ENCODE data around the gene LTB.
A peak's percentile ranks its signal among the peaks of the same experiment; 100 is the strongest.

LTB gene

GRCh38 chr6:31576897-31577578 is 5.2 kb downstream of the LTB start:
- H3K4me1 ChIP-seq (ENCODE audit: low read length), result peaks cover 47% of the 10 kb centered on the region
- H3K9me3 ChIP-seq (ENCODE audit: insufficient read depth, low read length), result no peaks in the 10 kb centered on the region
- TF ChIP-seq CTCF (IDR thresholded peaks at IDR 0.05; ENCODE audit: low read depth, low read length) (no peak), EZH2phosphoT487 (IDR thresholded peaks at IDR 0.05; ENCODE audit: low read depth) (no peak)
- peak overlapping the region; percentile 92 for H3K9ac ChIP-seq (ENCODE audit: low read length)
- H3K36me3 ChIP-seq (replicated peaks; ENCODE audit: low read depth, low read length), result peaks cover 61% of the 10 kb centered on the region
- peak overlapping the region; percentile 100 for H3K4me2 ChIP-seq (ENCODE audit: low read length)
- H2AFZ ChIP-seq (ENCODE audit: low read depth, low read length), result no peak overlapping the region
- H3K79me2 ChIP-seq (ENCODE audit: low read length), result peaks cover 99% of the 10 kb centered on the region
- H3K27me3 ChIP-seq (ENCODE audit: low read depth, low read length), result no peaks in the 10 kb centered on the region
- peaks cover 26% of the 10 kb centered on the region for H4K20me1 ChIP-seq (ENCODE audit: insufficient read depth, low read length)
- H3K4me3 ChIP-seq (ENCODE audit: low read length), result peak overlapping the region; percentile 98
- H3K27ac ChIP-seq (ENCODE audit: low read length), result peak overlapping the region; percentile 100

- H3K36me3 ChIP-seq (replicated peaks; ENCODE audit: low read depth, low read length), result peaks cover 52% of the 10 kb centered on the region
- H3K4me1 ChIP-seq (ENCODE audit: low read length), result peaks cover 53% of the 10 kb centered on the region
- TF ChIP-seq EZH2phosphoT487 (IDR thresholded peaks at IDR 0.05; ENCODE audit: low read depth) (no peak), CTCF (IDR thresholded peaks at IDR 0.05; ENCODE audit: low read depth, low read length) (no peak)
- peak overlapping the region; percentile 98 for H3K4me3 ChIP-seq (ENCODE audit: low read length)
- H4K20me1 ChIP-seq (ENCODE audit: insufficient read depth, low read length), result peaks cover 26% of the 10 kb centered on the region
- no peaks in the 10 kb centered on the region for H3K27me3 ChIP-seq (ENCODE audit: low read depth, low read length)
- peak overlapping the region; percentile 100 for H3K4me2 ChIP-seq (ENCODE audit: low read length)
- no peak overlapping the region for H2AFZ ChIP-seq (ENCODE audit: low read depth, low read length)
- peak overlapping the region; percentile 100 for H3K27ac ChIP-seq (ENCODE audit: low read length)
- peaks cover 99% of the 10 kb centered on the region for H3K79me2 ChIP-seq (ENCODE audit: low read length)
- peak overlapping the region; percentile 92 for H3K9ac ChIP-seq (ENCODE audit: low read length)
- no peaks in the 10 kb centered on the region for H3K9me3 ChIP-seq (ENCODE audit: insufficient read depth, low read length)
Measured at GRCh38 chr6:31575952-31576685, 6.1 kb downstream of the LTB start.

DNA sequence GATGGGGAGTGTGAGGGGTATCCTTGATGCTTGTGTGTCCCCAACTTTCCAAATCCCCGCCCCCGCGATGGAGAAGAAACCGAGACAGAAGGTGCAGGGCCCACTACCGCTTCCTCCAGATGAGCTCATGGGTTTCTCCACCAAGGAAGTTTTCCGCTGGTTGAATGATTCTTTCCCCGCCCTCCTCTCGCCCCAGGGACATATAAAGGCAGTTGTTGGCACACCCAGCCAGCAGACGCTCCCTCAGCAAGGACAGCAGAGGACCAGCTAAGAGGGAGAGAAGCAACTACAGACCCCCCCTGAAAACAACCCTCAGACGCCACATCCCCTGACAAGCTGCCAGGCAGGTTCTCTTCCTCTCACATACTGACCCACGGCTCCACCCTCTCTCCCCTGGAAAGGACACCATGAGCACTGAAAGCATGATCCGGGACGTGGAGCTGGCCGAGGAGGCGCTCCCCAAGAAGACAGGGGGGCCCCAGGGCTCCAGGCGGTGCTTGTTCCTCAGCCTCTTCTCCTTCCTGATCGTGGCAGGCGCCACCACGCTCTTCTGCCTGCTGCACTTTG is 6.8 kb downstream of the LTB start, which contains the start of gene TNF:
Gene TNF, plus strand, starts transcription at position 231 of the 567 bp plus-strand sequence. Its CDS starts 177 bp downstream, at position 408.
- TF ChIP-seq EZH2phosphoT487 (IDR thresholded peaks at IDR 0.05; ENCODE audit: low read depth) (no peak), CTCF (IDR thresholded peaks at IDR 0.05; ENCODE audit: low read depth, low read length) (no peak)
- H3K79me2 ChIP-seq (ENCODE audit: low read length), result peaks cover 99% of the 10 kb centered on the region
- H2AFZ ChIP-seq (ENCODE audit: low read depth, low read length), result no peak within 1 kb of the TSS
- no peaks in the 10 kb centered on the region for H3K9me3 ChIP-seq (ENCODE audit: insufficient read depth, low read length)
- peaks cover 26% of the 10 kb centered on the region for H4K20me1 ChIP-seq (ENCODE audit: insufficient read depth, low read length)
- peaks cover 51% of the 10 kb centered on the region for H3K36me3 ChIP-seq (replicated peaks; ENCODE audit: low read depth, low read length)
- H3K27ac ChIP-seq (ENCODE audit: low read length), result peak within 1 kb of the TSS; percentile 100
- peak within 1 kb of the TSS; percentile 92 for H3K9ac ChIP-seq (ENCODE audit: low read length)
- H3K4me3 ChIP-seq (ENCODE audit: low read length), result peak within 1 kb of the TSS; percentile 98
- H3K27me3 ChIP-seq (ENCODE audit: low read depth, low read length), result no peaks in the 10 kb centered on the region
- H3K4me1 ChIP-seq (ENCODE audit: low read length), result peaks cover 60% of the 10 kb centered on the region
- peak within 1 kb of the TSS; percentile 100 for H3K4me2 ChIP-seq (ENCODE audit: low read length)

Measured in OCI-LY3 (cell line).